ENCODE measurements around the gene SLC39A11.
"Not testable (repeated sequence)": the region's sequence is repeated elsewhere in the genome, so short reads cannot be mapped to it uniquely, and the experiment has no call there.

Gene SLC39A11

GRCh38 chr17:72640415-72641165 lies 451.9 kb downstream of the SLC39A11 start:
- DNase-seq: no peak

GRCh38 chr17:72639711-72640110 lies 452.8 kb downstream of the SLC39A11 start:
- DNase-seq: no peak

GRCh38 chr17:72638932-72639331 lies 453.6 kb downstream of the SLC39A11 start:
- DNase-seq: not testable (repeated sequence)

DNA sequence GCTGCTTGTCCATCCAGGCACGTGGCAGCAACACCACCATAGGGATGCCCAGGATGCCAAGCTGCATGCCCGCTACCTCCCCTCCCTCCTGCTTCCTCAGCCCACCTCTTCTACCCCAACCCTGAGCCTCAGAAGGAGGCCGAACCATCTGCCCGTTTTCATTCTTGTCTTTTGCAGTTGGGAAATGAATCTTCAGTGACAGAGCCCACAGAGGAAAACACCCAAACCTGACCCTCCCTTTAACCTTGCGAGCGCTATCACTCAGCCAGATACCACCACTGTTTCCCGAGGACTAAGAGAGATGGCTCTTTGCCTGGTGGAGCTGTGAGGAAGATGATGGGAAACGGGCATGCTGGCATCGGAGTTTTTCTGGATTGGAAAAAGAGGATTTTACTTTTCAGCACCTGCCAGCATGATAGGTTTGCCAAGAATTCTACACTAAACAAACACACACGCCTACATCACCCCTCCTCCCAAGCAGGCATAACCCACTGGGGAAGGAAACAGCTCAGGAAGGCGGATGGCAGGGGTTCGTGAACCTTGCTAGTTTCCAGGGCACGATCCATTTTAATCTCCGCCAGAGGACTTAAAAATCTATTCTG lies 457.4 kb downstream of the SLC39A11 start:
- no peak for DNase-seq

GRCh38 chr17:72634621-72635020 lies 457.9 kb downstream of the SLC39A11 start:
- DNase-seq: no peak

DNA sequence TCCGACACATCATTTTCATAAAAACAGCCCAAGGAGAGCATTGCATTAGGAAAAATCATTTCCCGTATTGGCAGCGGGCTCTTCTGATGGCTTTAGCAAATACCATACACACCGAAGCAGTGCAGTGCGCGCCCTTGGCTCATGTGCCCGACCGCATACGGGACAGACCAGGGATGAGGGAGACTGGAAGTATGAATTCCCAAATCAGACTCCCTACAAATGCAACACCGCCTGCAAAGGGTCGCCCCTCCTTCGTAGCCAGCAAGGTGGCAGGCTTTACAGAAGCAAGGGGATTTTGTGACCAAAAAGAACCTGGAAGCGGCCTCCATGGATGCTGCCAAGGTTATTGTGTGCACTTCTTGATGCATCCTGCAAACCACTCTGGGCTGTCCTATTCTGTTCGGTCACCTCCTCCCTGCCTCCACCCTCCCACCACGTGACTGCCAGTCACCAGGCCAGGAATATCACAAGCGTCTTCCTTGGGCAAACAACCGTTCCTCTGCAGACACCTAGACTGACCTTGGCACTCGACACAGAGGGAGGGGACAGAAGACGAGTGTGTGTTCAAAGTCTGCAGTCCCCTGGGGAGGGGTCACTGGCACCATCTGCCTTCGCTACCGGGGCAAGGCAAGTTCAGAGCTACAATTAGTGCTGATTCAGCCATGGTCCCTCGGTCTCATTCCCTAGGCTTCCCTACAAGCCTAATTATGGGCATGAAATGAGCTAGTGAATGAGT lies 460.4 kb downstream of the SLC39A11 start:
- no peak for DNase-seq

DNA sequence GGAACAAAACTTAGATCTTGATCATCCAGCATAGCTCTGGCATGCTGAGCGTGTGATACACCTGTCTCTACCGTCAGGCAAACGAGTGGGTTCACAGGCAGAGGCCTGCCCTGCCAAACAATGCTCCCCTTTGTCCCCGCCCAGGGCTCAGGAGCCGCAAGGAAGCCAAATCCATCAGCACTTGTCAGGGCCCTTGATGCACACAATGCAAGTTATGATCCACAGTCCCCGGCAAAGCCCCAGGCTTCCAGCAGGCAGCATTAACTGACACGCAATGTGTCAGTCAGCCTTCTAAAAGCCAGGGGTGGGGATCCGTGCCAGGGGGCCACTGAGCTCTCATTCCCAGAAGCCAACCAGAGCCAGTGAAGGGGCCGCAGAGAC lies 460.9 kb downstream of the SLC39A11 start:
- DNase-seq: no peak

DNA sequence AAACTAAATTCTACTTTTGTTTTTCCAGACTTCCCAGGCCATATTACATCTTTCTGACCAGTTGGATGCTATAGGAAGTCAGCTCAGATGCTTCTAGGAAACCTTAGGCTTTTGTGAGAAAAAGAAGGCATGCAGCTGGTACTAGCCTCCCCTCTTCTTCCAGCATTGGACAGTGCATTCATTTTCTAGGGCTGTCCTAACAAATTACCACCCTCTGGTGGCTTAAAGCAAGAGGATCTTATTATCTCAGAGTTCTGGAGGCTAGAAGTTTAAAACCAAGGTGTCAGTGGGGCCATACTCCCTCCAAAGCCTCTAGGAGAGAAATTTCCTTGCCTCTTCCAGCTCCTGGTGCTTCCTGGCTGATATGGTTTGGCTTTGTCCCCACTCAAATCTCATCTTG lies 467.8 kb downstream of the SLC39A11 start:
- no peak for DNase-seq

GRCh38 chr17:72624226-72624625 lies 468.3 kb downstream of the SLC39A11 start:
- DNase-seq: no peak

- DNase-seq: no peak
These were observed 469.6 kb downstream of the SLC39A11 start for GRCh38 chr17:72622661-72623433.

- no peak for DNase-seq
These were observed 472.4 kb downstream of the SLC39A11 start for GRCh38 chr17:72619976-72620650.

GRCh38 chr17:72618001-72618509 lies 474.4 kb downstream of the SLC39A11 start:
- peak in 3 of 4 experiments; percentile 26 to 52 (median 34) for DNase-seq

- no peak for DNase-seq
These were observed 474.9 kb downstream of the SLC39A11 start for GRCh38 chr17:72617557-72617956.

GRCh38 chr17:72616447-72616846 lies 476.0 kb downstream of the SLC39A11 start:
- DNase-seq: no peak

DNA sequence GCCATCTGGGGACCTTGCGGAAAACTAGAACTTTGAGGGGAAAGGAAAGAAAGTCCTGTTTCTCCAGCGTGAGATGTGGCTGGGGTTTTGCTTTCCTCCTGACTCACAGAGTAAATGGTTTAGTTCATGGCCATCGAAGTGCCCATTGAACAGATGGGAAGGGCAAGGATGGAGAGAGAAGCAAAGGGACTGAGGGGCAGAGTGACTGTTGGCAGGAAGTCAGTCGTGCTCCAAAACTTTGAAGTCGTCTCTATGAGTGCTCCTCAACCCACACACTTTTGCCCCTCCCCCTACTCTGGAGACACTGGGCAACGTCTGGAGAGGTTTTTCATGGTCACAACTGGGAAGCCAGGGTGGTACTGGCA lies 476.9 kb downstream of the SLC39A11 start:
- DNase-seq: no peak

DNA sequence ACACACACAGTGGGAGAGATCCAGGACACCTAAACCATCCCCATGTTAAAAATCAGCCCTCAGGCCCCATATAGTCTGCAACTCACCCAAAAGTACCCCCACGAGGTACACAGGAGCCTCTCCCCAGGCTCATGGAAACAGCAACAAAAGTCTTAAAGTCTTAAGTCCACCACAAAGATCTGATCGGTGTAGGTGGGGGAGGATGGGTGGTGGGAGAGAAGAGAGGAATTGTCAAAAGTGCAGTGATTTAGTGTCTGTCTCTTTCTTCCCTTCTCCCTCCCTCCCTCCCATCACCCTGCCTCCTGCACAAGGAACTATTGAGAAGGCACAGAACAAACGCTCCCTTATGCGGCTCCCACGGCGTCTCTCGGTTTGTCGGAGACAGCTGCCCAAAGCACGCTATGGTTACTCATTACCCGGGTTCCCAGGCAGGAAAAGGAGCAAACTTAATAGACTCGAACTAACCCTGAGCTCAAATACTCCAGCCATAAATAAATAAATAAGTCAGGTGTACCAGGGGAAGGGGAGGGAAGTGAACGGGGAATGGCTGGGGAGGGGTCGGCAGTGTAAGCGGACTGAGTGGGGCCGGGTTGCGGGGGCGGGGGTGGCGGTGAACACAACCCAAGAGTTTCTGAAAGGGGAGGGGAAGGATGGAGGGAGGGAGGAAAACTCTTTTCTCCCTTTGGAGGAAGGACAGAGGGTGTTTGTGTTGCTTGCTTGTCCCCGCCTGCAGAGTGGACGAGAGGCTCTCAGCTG lies 477.4 kb downstream of the SLC39A11 start:
- peak in 3 of 4 experiments; percentile 24 to 50 (median 27) for DNase-seq

- DNase-seq: no peak
These were observed 478.0 kb downstream of the SLC39A11 start for GRCh38 chr17:72614476-72614870.

DNA sequence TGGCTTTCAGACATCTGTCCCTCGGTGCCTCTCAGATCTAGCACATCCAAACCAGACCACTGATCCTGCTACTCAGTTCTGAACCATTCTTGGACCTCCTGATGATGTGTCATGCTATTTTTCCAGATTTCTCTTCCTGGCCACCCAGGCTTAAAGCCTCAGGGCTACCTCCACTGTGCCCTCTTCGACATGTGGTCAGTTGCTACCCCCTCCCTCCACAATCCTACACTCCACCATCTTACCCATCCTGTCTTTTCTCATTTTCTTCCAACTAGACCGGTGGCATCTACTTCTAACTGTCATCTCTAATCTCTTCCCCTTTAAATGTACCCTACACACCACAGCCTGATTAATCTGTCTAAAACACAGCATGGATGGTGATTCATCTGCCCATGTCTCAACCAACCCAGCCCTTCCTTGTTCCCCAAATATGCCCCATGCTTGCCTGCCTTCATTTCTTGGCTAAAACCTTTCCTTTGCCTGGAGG lies 478.6 kb downstream of the SLC39A11 start:
- DNase-seq: peak; percentile 40 to 70 (median 66)

- peak in 1 of 4 experiments; percentile 31 for DNase-seq
These were observed 479.1 kb downstream of the SLC39A11 start for GRCh38 chr17:72613396-72613795.

DNA sequence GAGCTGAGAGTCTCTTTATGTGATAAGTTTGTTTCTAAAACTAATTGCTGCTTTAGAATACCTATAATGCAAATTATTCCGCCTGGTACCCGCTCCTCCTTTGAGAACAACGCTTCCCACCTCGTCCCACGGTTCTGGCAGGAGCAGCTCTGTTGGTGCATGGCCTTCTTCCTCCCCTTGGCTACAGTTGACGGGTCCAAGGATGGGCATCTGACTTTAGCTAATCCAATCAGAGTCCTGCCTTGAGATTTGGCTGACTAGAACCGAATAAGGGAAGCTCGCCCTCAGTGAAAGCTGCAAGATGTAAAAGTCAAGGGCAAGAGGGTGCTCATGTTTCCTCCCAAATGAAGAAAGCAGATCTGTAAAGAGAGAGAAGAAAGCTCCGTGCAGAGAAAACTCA lies 481.3 kb downstream of the SLC39A11 start:
- no peak for DNase-seq

- no peak for DNase-seq
These were observed 483.0 kb downstream of the SLC39A11 start for GRCh38 chr17:72609501-72609900.
